SK-N-MC (cell line): Measurements from ENCODE around the gene GP1BB.

ENCODE experiments used
- EZH2 ChIP-seq: fragments of 200-600 bp; sonication (generic); IDR thresholded peaks from one replicate; pipeline ENCODE4 v1.6.1; 2017; ENCODE audit warnings: antibody characterized with exemption
- POLR2AphosphoS5 ChIP-seq: IDR thresholded peaks from 2 replicates; pipeline ENCODE4 v1.6.1; 2012; ENCODE audit warnings: mild to moderate bottlenecking, low read depth, low read length, borderline replicate concordance

DNA sequence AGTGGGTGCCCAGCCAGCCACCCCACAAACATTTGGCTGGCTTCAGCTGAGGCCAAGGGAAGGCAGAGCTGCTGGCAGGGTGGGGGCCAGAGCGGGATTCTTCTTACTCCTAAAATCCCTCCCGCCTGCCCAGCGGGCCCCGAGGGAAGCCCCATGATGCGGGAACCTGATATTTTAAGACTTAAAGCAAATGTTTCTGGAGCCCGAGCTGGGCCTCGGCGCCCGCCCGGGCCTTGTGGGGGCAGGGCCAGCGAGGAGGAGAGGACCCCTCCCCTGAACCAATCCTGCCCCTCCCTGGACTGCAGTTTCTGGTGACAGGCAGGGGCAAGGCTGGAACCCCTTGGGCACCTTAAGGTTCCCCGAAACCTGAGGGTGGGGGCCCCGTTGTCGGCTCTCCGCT is 17.2 kb downstream of the GP1BB start:
- no peak for TF ChIP-seq EZH2
- TF ChIP-seq POLR2AphosphoS5: no peak
